ENCODE results near the gene NCKAP5.
"Not testable (repeated sequence)": the region's sequence is repeated elsewhere in the genome, so short reads cannot be mapped to it uniquely, and the experiment has no call there.

Gene NCKAP5

GRCh38 chr2:133218204-133218603 is 350.1 kb downstream of the NCKAP5 start:
- no peak for TF ChIP-seq CTCF (IDR thresholded peaks at IDR 0.05; ENCODE audit: control insufficient read depth, extremely low read depth, insufficient read depth)
- no peak overlapping the region for H3K4me3 ChIP-seq (ENCODE audit: low read depth, low read length)
- DNase-seq (ENCODE audit: low read depth) = no peak

GRCh38 chr2:133215477-133215876 is 352.8 kb downstream of the NCKAP5 start:
- no peak for TF ChIP-seq CTCF (IDR thresholded peaks at IDR 0.05; ENCODE audit: control insufficient read depth, extremely low read depth, insufficient read depth)
- no peak for DNase-seq (ENCODE audit: low read depth)
- no peak overlapping the region for H3K4me3 ChIP-seq (ENCODE audit: low read depth, low read length)

GRCh38 chr2:133213651-133214050 is 354.6 kb downstream of the NCKAP5 start:
- no peak for TF ChIP-seq CTCF (IDR thresholded peaks at IDR 0.05; ENCODE audit: control insufficient read depth, extremely low read depth, insufficient read depth)
- no peak overlapping the region for H3K4me3 ChIP-seq (ENCODE audit: low read depth, low read length)
- DNase-seq (ENCODE audit: low read depth) = no peak

- no peak overlapping the region for H3K4me3 ChIP-seq (ENCODE audit: low read depth, low read length)
- no peak for TF ChIP-seq CTCF (IDR thresholded peaks at IDR 0.05; ENCODE audit: control insufficient read depth, extremely low read depth, insufficient read depth)
- no peak for DNase-seq (ENCODE audit: low read depth)
Measured at GRCh38 chr2:133209325-133209724, 358.9 kb downstream of the NCKAP5 start.

GRCh38 chr2:133206666-133207065 is 361.6 kb downstream of the NCKAP5 start:
- DNase-seq (ENCODE audit: low read depth); H3K4me3 ChIP-seq (ENCODE audit: low read depth, low read length): not testable (repeated sequence)

GRCh38 chr2:133204421-133204820 is 363.8 kb downstream of the NCKAP5 start:
- no peak for TF ChIP-seq CTCF (IDR thresholded peaks at IDR 0.05; ENCODE audit: control insufficient read depth, extremely low read depth, insufficient read depth)
- DNase-seq (ENCODE audit: low read depth) = no peak
- no peak overlapping the region for H3K4me3 ChIP-seq (ENCODE audit: low read depth, low read length)

GRCh38 chr2:133200684-133201421 is 367.4 kb downstream of the NCKAP5 start:
- no peak for TF ChIP-seq CTCF (IDR thresholded peaks at IDR 0.05; ENCODE audit: control insufficient read depth, extremely low read depth, insufficient read depth)
- DNase-seq (ENCODE audit: low read depth) = no peak
- H3K4me3 ChIP-seq (ENCODE audit: low read depth, low read length) = no peak overlapping the region

Measured in LNCaP clone FGC (cell line).